ENCODE measurements around the gene KRTAP10-2.
"Not testable (repeated sequence)": the region's sequence is repeated elsewhere in the genome, so short reads cannot be mapped to it uniquely, and the experiment has no call there.

KRTAP10-2 gene

GRCh38 chr21:44551340-44551961 lies at the start of gene KRTAP10-2:
TSS of gene KRTAP10-2 (minus strand) at chr21:44551505. CDS start at chr21:44551458, 47 bp downstream.
- DNase-seq: no peak

- not testable (repeated sequence) for DNase-seq
Observed at GRCh38 chr21:44601091-44601490, 49.8 kb upstream of the KRTAP10-2 start.

GRCh38 chr21:44600118-44600978 lies 49.0 kb upstream of the KRTAP10-2 start, which contains the start of gene KRTAP10-7:
TSS of gene KRTAP10-7 (plus strand) at chr21:44600597. CDS start at chr21:44600622, 25 bp downstream.
- not testable (repeated sequence) for DNase-seq

- no peak for DNase-seq
Observed at GRCh38 chr21:44599264-44600029, 48.1 kb upstream of the KRTAP10-2 start.

- DNase-seq: no peak
Observed at GRCh38 chr21:44598061-44598460, 46.8 kb upstream of the KRTAP10-2 start.

GRCh38 chr21:44596068-44596725 lies 44.9 kb upstream of the KRTAP10-2 start:
- DNase-seq: no peak

- no peak for DNase-seq
Observed at GRCh38 chr21:44595524-44595923, 44.2 kb upstream of the KRTAP10-2 start.

GRCh38 chr21:44594406-44594916 lies 43.2 kb upstream of the KRTAP10-2 start:
- DNase-seq: no peak

- DNase-seq: no peak
Observed at GRCh38 chr21:44593598-44594405, 42.5 kb upstream of the KRTAP10-2 start.

- DNase-seq: no peak
Observed at GRCh38 chr21:44592446-44593311, 41.4 kb upstream of the KRTAP10-2 start, which contains the start of gene KRTAP10-6. TSS of gene KRTAP10-6 (minus strand) at chr21:44592505. CDS start at chr21:44592484, 21 bp downstream.

GRCh38 chr21:44591801-44592130 lies 40.5 kb upstream of the KRTAP10-2 start:
- not testable (repeated sequence) for DNase-seq

GRCh38 chr21:44590897-44591800 lies 39.8 kb upstream of the KRTAP10-2 start:
- not testable (repeated sequence) for DNase-seq

- DNase-seq: no peak
Observed at GRCh38 chr21:44590311-44590721, 39.0 kb upstream of the KRTAP10-2 start.

GRCh38 chr21:44589586-44590305 lies 38.4 kb upstream of the KRTAP10-2 start:
- no peak for DNase-seq

- DNase-seq: no peak
Observed at GRCh38 chr21:44589094-44589493, 37.8 kb upstream of the KRTAP10-2 start.

GRCh38 chr21:44585892-44586291 lies 34.6 kb upstream of the KRTAP10-2 start:
- no peak for DNase-seq

GRCh38 chr21:44583800-44584147 lies 32.5 kb upstream of the KRTAP10-2 start:
- no peak for DNase-seq

- DNase-seq: no peak
Observed at GRCh38 chr21:44583089-44583799, 31.9 kb upstream of the KRTAP10-2 start.

All from activated effector memory CD4-positive, alpha-beta T cell treated with Interleukin-2 at 50 U/mL for 16 hours (primary cell).